Testis (tissue), 5 donors: Measurements from ENCODE around the gene LNP1. TPM values are rescaled to one million over a fixed set of nuclear protein-coding genes. Genes with fewer than 3 reads are reported as not detected.
"Not testable (repeated sequence)": the region's sequence is repeated elsewhere in the genome, so short reads cannot be mapped to it uniquely, and the experiment has no call there.

Experiments
- DNase-seq: peaks from one replicate; pipeline ENCODE4 v3.0.0-alpha.2; 2019
- H3K27ac ChIP-seq, 2 donors: fragments of 200-600 bp; sonication (generic); one replicate each; pipeline ENCODE4 v1.5.1; 2019
- H3K27me3 ChIP-seq: fragments of 200-600 bp; sonication (generic); one replicate; pipeline ENCODE4 v1.5.1; 2019
- H3K36me3 ChIP-seq: fragments of 200-600 bp; sonication (generic); one replicate; pipeline ENCODE4 v1.5.1; 2017; ENCODE audit warnings: low read depth; ENCODE audit errors: missing control alignments
- H3K4me1 ChIP-seq: fragments of 200-600 bp; sonication (generic); one replicate; pipeline ENCODE4 v1.5.1; 2019
- H3K4me3 ChIP-seq, 2 donors: fragments of 200-600 bp; sonication (generic); one replicate each; pipeline ENCODE4 v1.5.1; 2017 to 2019
- H3K9me3 ChIP-seq: fragments of 200-600 bp; sonication (generic); one replicate; pipeline ENCODE4 v1.5.1; 2017
- CTCF ChIP-seq, 3 experiments: fragments of 450-650 bp in 2 of 3; fragments of 200-600 bp in 1 of 3; sonication (generic) in 1 of 3; IDR thresholded peaks; one replicate each; pipeline ENCODE4 v1.5.1; 2016 to 2019; ENCODE audit warnings: antibody characterized with exemption in 3 of 3, mild to moderate bottlenecking in 2 of 3, moderate library complexity in 1 of 3
- POLR2A ChIP-seq: fragments of 450-650 bp; IDR thresholded peaks from one replicate; pipeline ENCODE4 v1.6.1; 2017; ENCODE audit warnings: antibody characterized with exemption, mild to moderate bottlenecking, moderate library complexity
- WGBS, 2 donors: methylation state at CpG; one replicate each; pipeline ENCODE4 v1.1.5; 2018; 5-methylcytosine and 5-hydroxymethylcytosine counted together
- intact Hi-C: fragments of 100-400 bp; cut with DNase I; formaldehyde crosslinking; loops from one replicate; pipeline ENCODE4 v1.15.1; 2023; ENCODE audit warnings: low total_unique reads
- long read RNA-seq, 2 donors: transcript quantifications; one replicate each; lab custom pipeline, GENCODE V29; 2026
- polyA plus RNA-seq: library from polyadenylated mRNA; stranded (reverse); fragments of 350-450 nt; fragmentation: Illumina TruSeq; extraction: RNeasy Lipid Tissue Mini Kit (QIAGEN cat#74804); gene quantifications from one replicate; pipeline ENCODE4 v1.2.3, GENCODE V29; 2014; ENCODE audit warnings: low read depth, low replicate concordance; ENCODE audit not compliant: insufficient read depth
- total RNA-seq, 2 donors: library from RNA; depleted of rRNA; stranded (reverse); fragments of >200 nt; gene quantifications; one replicate each; pipeline ENCODE4 v1.2.3, GENCODE V29; 2016

The LNP1 gene
- total RNA-seq (10 to 100 TPM; 14.1 to 20.9 TPM), polyA plus RNA-seq (57.6 TPM)
- long read RNA-seq, donor 1, partial matches to known transcripts = 0 of 1 reads
- long read RNA-seq, donor 1, other reads (novel, unspliced or antisense) = 0 of 1 reads
- long read RNA-seq, donor 2, partial matches to known transcripts = 0 of 2 reads
- long read RNA-seq, donor 2, other reads (novel, unspliced or antisense) = 0 of 2 reads

GRCh38 chr3:100400780-100401673 is at the start of gene LNP1, which contains the start of gene TOMM70:
Gene LNP1 (plus strand): TSS chr3:100401539. CDS start chr3:100429730, 28,191 bp downstream.
Gene TOMM70 (minus strand): TSS chr3:100401089. CDS start chr3:100400949, 140 bp downstream.
- peaks cover 19% of the 10 kb centered on the region for H3K4me1 ChIP-seq
- H3K27me3 ChIP-seq = no peaks in the 10 kb centered on the region
- WGBS, 2 donors = 1% methylated on average over 35 to 64 of the region's 64 CpGs
- TF ChIP-seq POLR2A = no peak
- TF ChIP-seq CTCF (IDR thresholded peaks at IDR 0.05) = peak in 1 of 3 experiments; percentile 7
- DNase-seq = peak; percentile 99
- intact Hi-C loops = no loop called here
- peak within 1 kb of the TSS; percentile 87 to 94 for H3K4me3 ChIP-seq
- H3K36me3 ChIP-seq = no peaks in the 10 kb centered on the region
- H3K9me3 ChIP-seq = no peaks in the 10 kb centered on the region
- H3K27ac ChIP-seq = peak within 1 kb of the TSS; percentile 78 to 88

GRCh38 chr3:100351770-100352169 is 49.6 kb upstream of the LNP1 start:
- H3K4me1 ChIP-seq, H3K36me3 ChIP-seq, H3K4me3 ChIP-seq, intact Hi-C loops, DNase-seq, H3K9me3 ChIP-seq, H3K27ac ChIP-seq, H3K27me3 ChIP-seq: not testable (repeated sequence)
- 100% methylated on average over 2 of the region's 2 CpGs for WGBS, 2 donors

GRCh38 chr3:100352296-100353231 is 48.8 kb upstream of the LNP1 start:
- DNase-seq = no peak
- no peaks in the 10 kb centered on the region for H3K4me1 ChIP-seq
- intact Hi-C loops = no loop called here
- no peaks in the 10 kb centered on the region for H3K9me3 ChIP-seq
- H3K4me3 ChIP-seq = no peak overlapping the region
- TF ChIP-seq POLR2A (no peak), CTCF (IDR thresholded peaks at IDR 0.05) (no peak)
- no peaks in the 10 kb centered on the region for H3K27me3 ChIP-seq
- no peak overlapping the region for H3K27ac ChIP-seq
- 90 to 92% methylated on average over 7 to 10 of the region's 10 CpGs for WGBS, 2 donors
- no peaks in the 10 kb centered on the region for H3K36me3 ChIP-seq

- Histone ChIP-seq H3K36me3 (no peaks in the 10 kb centered on the region), H3K27ac (no peak overlapping the region), H3K4me3 (no peak overlapping the region), H3K27me3 (no peaks in the 10 kb centered on the region), H3K9me3 (no peaks in the 10 kb centered on the region), H3K4me1 (no peaks in the 10 kb centered on the region)
- intact Hi-C loops = no loop called here
- WGBS, 2 donors = 70 to 79% methylated on average over 3 of the region's 3 CpGs
- no peak for DNase-seq
- TF ChIP-seq POLR2A = no peak
- no peak for TF ChIP-seq CTCF (IDR thresholded peaks at IDR 0.05)
Observed at GRCh38 chr3:100354850-100355249, 46.5 kb upstream of the LNP1 start.
